Thoracic aorta (tissue), 2 donors: ENCODE results near the gene PHLDA1. TPM values are rescaled to one million over a fixed set of nuclear protein-coding genes. Genes with fewer than 3 reads are reported as not detected.

ENCODE experiments used
- ATAC-seq: fragments of 150-250 bp; one replicate; pipeline ENCODE4 v1.8.0; 2017; ENCODE audit warnings: low read depth; ENCODE audit not compliant: insufficient number of reproducible peaks, low FRiP score
- DNase-seq: peaks from one replicate; pipeline ENCODE4 v3.0.0-alpha.2; 2020; ENCODE audit warnings: low spot score
- H3K27ac ChIP-seq, 2 donors: fragments of 200-600 bp; sonication (generic); 1 replicate in 1 of 2; 2 replicates in 1 of 2; pipeline ENCODE4 v1.5.1; 2016; ENCODE audit warnings: mild to moderate bottlenecking in 2 of 2, moderate library complexity in 2 of 2
- H3K27me3 ChIP-seq: fragments of 200-600 bp; sonication (generic); replicated peaks from 2 replicates; pipeline ENCODE4 v1.6.0; 2016; ENCODE audit warnings: mild to moderate bottlenecking; ENCODE audit not compliant: insufficient read depth
- H3K36me3 ChIP-seq: fragments of 200-600 bp; sonication (generic); one replicate; pipeline ENCODE4 v1.5.1; 2016
- H3K4me1 ChIP-seq, 2 donors: fragments of 200-600 bp; sonication (generic); 1 replicate in 1 of 2; 2 replicates in 1 of 2; pipeline versions ENCODE4 v1.5.1 to v1.6.0; 2016; ENCODE audit warnings: low read depth in 2 of 2, mild to moderate bottlenecking in 1 of 2; ENCODE audit not compliant: control insufficient read depth in 1 of 2
- H3K4me3 ChIP-seq: fragments of 200-600 bp; sonication (generic); 2 replicates; pipeline ENCODE4 v1.5.1; 2016; ENCODE audit warnings: mild to moderate bottlenecking
- H3K9me3 ChIP-seq: fragments of 200-600 bp; sonication (generic); 2 replicates; pipeline ENCODE4 v1.5.1; 2016
- CTCF ChIP-seq: fragments of 200-600 bp; sonication (generic); IDR thresholded peaks from one replicate; pipeline ENCODE4 v1.5.1; 2019; ENCODE audit warnings: antibody characterized with exemption
- total RNA-seq, 2 donors: library from RNA; depleted of rRNA; stranded (reverse); fragments of >200 nt; gene quantifications; one replicate each; pipeline versions ENCODE4 v1.1.0 to v1.2.3, GENCODE V29; 2016

The PHLDA1 gene
- total RNA-seq, 2 donors from 2014 or later: 27.3 to 35.3 TPM

GRCh38 chr12:76040461-76040860, 8.9 kb upstream of the PHLDA1 start:
- H3K9me3 ChIP-seq: no peaks in the 10 kb centered on the region
- DNase-seq (no peak), ATAC-seq (no peak)
- H3K27me3 ChIP-seq: no peaks in the 10 kb centered on the region
- H3K36me3 ChIP-seq: no peaks in the 10 kb centered on the region
- no peaks in the 10 kb centered on the region for H3K4me1 ChIP-seq
- H3K27ac ChIP-seq: no peak overlapping the region
- no peak for TF ChIP-seq CTCF
- H3K4me3 ChIP-seq: no peak overlapping the region

- no peak for TF ChIP-seq CTCF
- Histone ChIP-seq H3K4me3 (no peak overlapping the region), H3K27me3 (no peaks in the 10 kb centered on the region), H3K36me3 (no peaks in the 10 kb centered on the region), H3K9me3 (no peaks in the 10 kb centered on the region), H3K4me1 (peaks cover 0 to 7% of the 10 kb centered on the region in 2 donors), H3K27ac (no peak overlapping the region)
- ATAC-seq (no peak), DNase-seq (no peak)
Measured at GRCh38 chr12:76038176-76038575, 6.6 kb upstream of the PHLDA1 start.

- DNase-seq: no peak
- H3K36me3 ChIP-seq: no peaks in the 10 kb centered on the region
- H3K9me3 ChIP-seq: no peaks in the 10 kb centered on the region
- peak; percentile 83 for TF ChIP-seq CTCF
- no peaks in the 10 kb centered on the region for H3K27me3 ChIP-seq
- H3K27ac ChIP-seq: no peak overlapping the region
- no peak overlapping the region for H3K4me3 ChIP-seq
- peaks cover 2 to 15% of the 10 kb centered on the region in 2 donors for H3K4me1 ChIP-seq
- ATAC-seq: peak; percentile 80
Measured at GRCh38 chr12:76037130-76038103, 5.8 kb upstream of the PHLDA1 start.

GRCh38 chr12:76035045-76035444, 3.5 kb upstream of the PHLDA1 start:
- H3K4me3 ChIP-seq: no peak overlapping the region
- peaks cover 3 to 15% of the 10 kb centered on the region in 2 donors for H3K4me1 ChIP-seq
- no peak for DNase-seq
- ATAC-seq: no peak
- no peak overlapping the region for H3K27ac ChIP-seq
- H3K36me3 ChIP-seq: no peaks in the 10 kb centered on the region
- H3K9me3 ChIP-seq: no peaks in the 10 kb centered on the region
- no peaks in the 10 kb centered on the region for H3K27me3 ChIP-seq
- no peak for TF ChIP-seq CTCF

- H3K36me3 ChIP-seq: no peaks in the 10 kb centered on the region
- ATAC-seq: no peak
- H3K4me3 ChIP-seq: peak overlapping the region; percentile 95
- H3K4me1 ChIP-seq: peaks cover 13 to 24% of the 10 kb centered on the region in 2 donors
- no peak for DNase-seq
- H3K27ac ChIP-seq: peak overlapping the region in 1 of 2 donors; percentile 98
- no peaks in the 10 kb centered on the region for H3K9me3 ChIP-seq
- TF ChIP-seq CTCF: no peak
- H3K27me3 ChIP-seq: no peaks in the 10 kb centered on the region
Measured at GRCh38 chr12:76033081-76034011, 1.8 kb upstream of the PHLDA1 start.
